HG03558 (cell line): ENCODE data around the gene RDX.

Source experiments
- ATAC-seq: cut with Tn5 transposase; IDR thresholded peaks from one replicate; pipeline ENCODE4 v1.9.1; 2021; ENCODE audit warnings: moderate number of reproducible peaks; ENCODE audit not compliant: unreplicated experiment; ENCODE audit errors: extremely low read depth

RDX gene

GRCh38 chr11:110176366-110177085 lies 119.9 kb downstream of the RDX start:
- no peak for ATAC-seq

- ATAC-seq: no peak
Observed at GRCh38 chr11:110174645-110175310, 121.6 kb downstream of the RDX start.

- ATAC-seq: peak; percentile 40
Observed at GRCh38 chr11:110173811-110174644, 122.4 kb downstream of the RDX start.

DNA sequence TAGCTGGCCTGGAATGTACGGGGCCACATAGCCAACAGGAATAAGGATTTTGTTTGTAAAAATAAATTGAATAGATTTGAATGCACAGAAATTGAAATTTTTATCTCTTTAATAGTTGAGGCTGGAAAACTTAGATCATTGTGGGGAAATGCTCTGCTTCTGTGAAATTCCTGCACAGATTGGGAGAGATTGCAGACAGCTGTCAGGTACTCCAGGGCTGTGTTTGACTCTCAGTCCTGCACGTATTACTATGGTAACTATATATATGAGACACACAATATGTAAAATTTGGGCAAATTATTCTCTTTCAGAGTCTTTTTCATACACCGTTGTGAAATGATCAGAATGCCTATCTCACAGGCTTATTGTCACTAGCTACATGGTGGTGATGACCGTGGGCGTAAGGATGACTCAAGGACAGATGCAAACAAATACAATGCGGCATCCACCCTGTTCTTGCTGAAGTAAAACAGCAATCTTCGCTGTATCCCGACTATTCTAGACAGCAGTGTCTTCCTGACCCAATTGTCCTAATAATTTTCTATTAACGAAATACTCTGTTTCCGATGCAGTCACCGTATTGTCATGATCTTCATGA lies 123.8 kb downstream of the RDX start:
- no peak for ATAC-seq

GRCh38 chr11:110169738-110170137 lies 126.7 kb downstream of the RDX start:
- ATAC-seq: no peak

GRCh38 chr11:110168033-110168803 lies 128.2 kb downstream of the RDX start:
- no peak for ATAC-seq

DNA sequence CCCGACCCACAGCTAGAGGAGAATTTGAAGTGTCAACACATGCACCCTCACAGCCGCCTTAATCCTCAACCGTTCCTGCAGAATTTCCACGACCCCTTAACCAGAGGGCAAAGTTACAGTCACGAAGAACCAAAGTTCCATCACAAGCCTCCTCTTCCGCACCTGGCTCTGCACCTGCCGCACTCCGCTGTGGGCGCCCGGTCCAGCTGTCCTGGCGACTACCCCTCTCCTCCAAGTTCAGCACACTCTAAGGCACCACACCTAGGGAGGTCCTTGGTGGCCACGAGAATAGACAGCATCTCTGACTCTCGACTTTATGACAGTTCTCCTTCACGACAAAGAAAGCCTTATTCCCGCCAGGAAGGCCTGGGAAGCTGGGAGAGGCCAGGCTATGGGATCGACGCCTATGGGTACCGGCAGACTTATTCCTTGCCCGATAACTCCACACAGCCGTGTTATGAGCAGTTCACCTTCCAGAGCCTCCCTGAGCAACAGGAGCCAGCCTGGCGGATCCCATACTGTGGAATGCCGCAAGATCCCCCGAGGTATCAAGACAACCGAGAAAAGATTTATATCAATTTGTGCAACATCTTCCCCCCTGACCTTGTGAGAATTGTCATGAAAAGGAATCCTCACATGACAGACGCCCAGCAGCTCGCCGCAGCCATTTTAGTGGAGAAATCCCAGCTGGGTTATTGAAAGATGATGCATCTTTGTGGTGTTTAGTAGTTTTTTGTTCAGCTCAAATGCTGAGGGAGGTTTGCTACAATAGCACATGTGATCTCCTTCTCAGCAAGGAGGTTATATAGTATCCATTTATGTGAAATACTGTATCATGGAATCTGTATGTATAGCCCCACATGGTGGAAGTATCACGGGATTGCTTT lies 131.1 kb downstream of the RDX start:
- no peak for ATAC-seq

DNA sequence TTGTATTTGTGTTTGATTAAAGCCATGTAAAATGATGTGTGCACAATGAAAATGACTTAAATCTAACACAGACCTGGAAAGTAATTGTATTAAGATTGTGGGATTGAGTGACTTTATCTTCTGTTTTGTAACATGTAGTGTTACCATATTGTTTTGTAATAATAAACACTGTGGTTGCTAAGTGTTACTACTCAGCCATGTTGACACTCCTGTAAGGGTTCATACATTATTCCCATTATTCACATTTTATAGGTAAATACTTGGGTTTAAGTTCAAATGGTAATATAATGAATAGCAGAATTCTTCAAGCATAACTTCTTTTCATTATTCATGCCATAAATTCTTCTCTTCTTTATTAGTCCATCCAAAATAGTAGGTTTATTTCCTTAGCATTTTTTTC lies 134.2 kb downstream of the RDX start:
- ATAC-seq: no peak

DNA sequence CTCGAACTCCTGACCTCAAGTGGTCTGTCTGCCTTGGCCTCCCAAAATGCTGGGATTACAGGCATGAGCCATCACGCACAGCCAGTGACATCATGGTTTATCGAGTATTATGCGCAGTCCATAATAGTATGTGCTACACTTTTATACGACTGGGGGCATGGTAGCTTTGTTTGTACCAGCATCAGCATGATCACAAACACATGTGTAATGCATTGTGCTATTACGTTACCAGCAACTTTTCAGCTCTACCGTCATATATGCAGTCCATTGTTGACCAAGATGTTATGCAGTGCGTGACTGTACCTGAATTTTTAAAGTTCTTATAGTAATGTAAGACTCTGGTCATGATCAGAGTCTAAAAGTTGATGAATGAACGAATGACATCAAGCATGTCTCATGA lies 135.4 kb downstream of the RDX start:
- no peak for ATAC-seq

DNA sequence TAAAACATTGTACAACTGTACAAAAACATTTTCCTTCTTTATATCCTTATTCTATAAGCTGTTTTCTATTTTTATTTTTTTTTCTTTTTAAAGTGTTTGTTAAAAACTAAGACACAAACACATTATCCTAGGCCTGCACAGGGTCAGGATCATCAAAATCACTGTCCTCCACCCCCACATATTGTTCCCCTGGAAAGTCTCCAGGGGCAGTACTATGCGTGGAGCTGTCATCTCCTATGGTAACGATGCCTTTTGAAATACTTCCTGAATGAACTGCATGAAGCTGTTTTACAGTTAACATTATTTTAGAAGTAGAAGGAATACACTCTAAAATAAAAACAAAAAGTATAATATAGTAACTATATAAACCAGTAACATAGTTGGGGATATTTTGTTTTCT lies 136.0 kb downstream of the RDX start:
- ATAC-seq: no peak

- no peak for ATAC-seq
Observed at GRCh38 chr11:110160016-110160415, 136.4 kb downstream of the RDX start.

DNA sequence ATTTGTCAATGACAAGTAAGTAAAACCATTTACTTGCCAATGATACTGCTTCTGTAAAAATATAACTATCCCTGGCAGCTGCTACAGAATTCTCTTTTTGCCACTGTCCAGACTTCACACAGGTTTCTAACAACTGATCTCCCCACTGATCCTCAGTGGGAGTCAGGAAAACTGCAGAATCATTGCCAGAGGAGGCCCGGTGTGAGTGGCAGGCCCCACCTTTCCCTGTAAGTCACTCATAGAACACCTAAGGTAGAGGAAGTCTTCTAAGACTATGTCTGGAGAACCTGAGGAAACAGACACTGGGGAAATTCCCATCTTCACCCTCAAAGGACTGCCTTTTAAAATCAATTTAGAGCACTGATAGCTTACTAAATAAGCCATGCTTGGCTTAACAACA lies 136.9 kb downstream of the RDX start:
- ATAC-seq: no peak

DNA sequence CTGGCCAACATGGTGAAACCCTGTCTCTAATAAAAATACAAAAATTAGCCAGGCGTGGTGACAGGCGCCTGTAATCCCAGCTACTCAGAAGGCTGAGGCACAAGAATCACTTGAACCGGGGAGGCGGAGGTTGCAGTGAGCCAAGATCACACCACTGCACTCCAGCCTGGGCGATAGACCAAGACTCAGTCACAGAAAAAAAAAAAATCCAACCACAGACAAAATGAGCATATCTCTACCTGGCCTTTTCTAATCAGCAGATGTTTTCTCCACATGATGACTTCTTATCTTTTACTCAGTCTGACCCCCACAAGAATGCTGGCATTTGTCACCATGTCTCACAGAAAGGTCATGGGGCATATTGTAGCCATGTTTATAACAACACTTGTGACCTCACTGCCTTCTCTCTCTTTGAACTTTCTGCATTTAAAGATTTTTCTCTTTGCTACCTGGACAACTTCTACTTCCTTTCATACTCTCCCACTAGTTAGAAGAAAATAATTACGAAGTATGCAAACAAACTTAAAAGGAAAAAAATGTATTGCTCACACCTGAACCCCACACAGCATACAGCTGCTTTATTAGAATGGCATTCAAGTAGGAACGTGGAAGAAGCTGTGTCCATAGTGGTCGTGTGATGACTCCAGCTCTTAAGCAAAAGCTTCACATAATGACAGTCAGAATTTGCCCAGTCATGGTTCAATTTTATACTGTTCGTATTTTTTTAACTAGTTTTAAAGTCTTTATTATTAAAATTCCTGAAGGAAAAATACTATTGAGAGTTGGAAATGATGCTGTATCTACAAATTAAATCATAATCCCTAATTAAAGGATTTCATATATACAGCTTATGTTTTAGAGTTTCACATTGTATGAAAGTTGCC lies 137.9 kb downstream of the RDX start:
- no peak for ATAC-seq

DNA sequence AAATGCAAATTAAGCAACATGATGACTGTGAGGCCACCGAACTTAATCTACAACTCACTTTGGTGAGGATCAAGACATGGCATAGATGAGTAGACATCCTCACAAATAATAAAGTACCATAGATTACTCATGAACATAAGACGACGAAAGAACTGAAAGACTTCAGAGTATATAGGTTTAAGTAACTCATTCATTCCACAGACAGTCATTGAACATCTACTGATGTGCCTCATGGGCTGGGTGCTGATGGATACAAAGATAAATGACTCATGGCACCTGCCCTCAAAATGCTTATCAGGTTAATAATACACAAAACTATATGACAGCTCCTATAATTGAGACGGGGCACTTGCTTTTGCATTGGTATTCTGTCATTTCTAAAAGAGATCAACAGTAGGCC lies 139.9 kb downstream of the RDX start:
- no peak for ATAC-seq

GRCh38 chr11:110153474-110153873 lies 142.9 kb downstream of the RDX start:
- ATAC-seq: no peak

- no peak for ATAC-seq
Observed at GRCh38 chr11:110152199-110152598, 144.2 kb downstream of the RDX start.

- no peak for ATAC-seq
Observed at GRCh38 chr11:110148775-110149744, 147.4 kb downstream of the RDX start.
